ENCODE measurements around the gene E2F6.

E2F6 gene

GRCh38 chr2:11465485-11466306 lies at the start of gene E2F6:
Gene E2F6, minus strand, starts transcription at chr2:11466161. Its CDS starts 282 bp downstream, at chr2:11465879.
- DNase-seq: peak; percentile 93 to 97

GRCh38 chr2:11515490-11515981 lies 49.6 kb upstream of the E2F6 start:
- no peak for DNase-seq

- no peak for DNase-seq
These were observed 48.9 kb upstream of the E2F6 start for GRCh38 chr2:11514904-11515303.

- peak in 1 of 2 experiments; percentile 70 for DNase-seq
These were observed 48.2 kb upstream of the E2F6 start for GRCh38 chr2:11514081-11514730.

- DNase-seq: no peak
These were observed 47.4 kb upstream of the E2F6 start for GRCh38 chr2:11513319-11513718.

- DNase-seq: no peak
These were observed 46.5 kb upstream of the E2F6 start for GRCh38 chr2:11512431-11512830.

GRCh38 chr2:11509657-11510360 lies 43.8 kb upstream of the E2F6 start:
- no peak for DNase-seq

GRCh38 chr2:11508279-11508678 lies 42.3 kb upstream of the E2F6 start:
- DNase-seq: no peak

GRCh38 chr2:11507517-11507916 lies 41.6 kb upstream of the E2F6 start:
- DNase-seq: no peak

- DNase-seq: no peak
These were observed 40.6 kb upstream of the E2F6 start for GRCh38 chr2:11506611-11506969.

- DNase-seq: no peak
These were observed 40.0 kb upstream of the E2F6 start for GRCh38 chr2:11505652-11506610.

GRCh38 chr2:11503354-11503927 lies 37.5 kb upstream of the E2F6 start:
- DNase-seq: no peak

GRCh38 chr2:11502740-11503292 lies 36.9 kb upstream of the E2F6 start:
- DNase-seq: no peak

GRCh38 chr2:11500702-11501303 lies 34.8 kb upstream of the E2F6 start:
- DNase-seq: no peak

- DNase-seq: no peak
These were observed 33.3 kb upstream of the E2F6 start for GRCh38 chr2:11499081-11499743.

- no peak for DNase-seq
These were observed 32.6 kb upstream of the E2F6 start for GRCh38 chr2:11498543-11499034.

GRCh38 chr2:11495844-11496681 lies 30.1 kb upstream of the E2F6 start:
- no peak for DNase-seq

GRCh38 chr2:11494310-11494709 lies 28.3 kb upstream of the E2F6 start:
- DNase-seq: no peak

GRCh38 chr2:11493282-11493681 lies 27.3 kb upstream of the E2F6 start:
- DNase-seq: no peak

- DNase-seq: no peak
These were observed 26.8 kb upstream of the E2F6 start for GRCh38 chr2:11492720-11493119.

Data from NCI-H2081 (cell line).